Tibial nerve (tissue), 4 donors: ENCODE results near the gene FAM221B. TPM values are rescaled to one million over a fixed set of nuclear protein-coding genes. Genes with fewer than 3 reads are reported as not detected.

ENCODE experiments used
- DNase-seq, 2 donors: peaks; one replicate each; pipeline ENCODE4 v3.0.0-alpha.2; 2019; ENCODE audit warnings: low spot score in 2 of 2
- H3K27ac ChIP-seq, 4 donors: fragments of 200-600 bp; sonication (generic) in 3 of 4; one replicate each; pipeline ENCODE4 v1.5.1; 2017 to 2019; ENCODE audit warnings: mild to moderate bottlenecking in 1 of 4
- H3K27me3 ChIP-seq, 2 donors: fragments of 200-600 bp; sonication (generic) in 1 of 2; one replicate each; pipeline versions ENCODE4 v1.5.1 to v1.6.0; 2017 to 2019
- H3K36me3 ChIP-seq, 3 donors: fragments of 200-600 bp; sonication (generic); one replicate each; pipeline ENCODE4 v1.5.1; 2018 to 2019
- H3K4me1 ChIP-seq, 4 donors: fragments of 200-600 bp; sonication (generic) in 3 of 4; one replicate each; pipeline ENCODE4 v1.5.1; 2017 to 2019
- H3K4me3 ChIP-seq, 4 donors: fragments of 200-600 bp; sonication (generic) in 3 of 4; one replicate each; pipeline ENCODE4 v1.5.1; 2017 to 2019; ENCODE audit warnings: mild to moderate bottlenecking in 1 of 4, moderate library complexity in 1 of 4
- H3K9me3 ChIP-seq, 4 donors: fragments of 200-600 bp; sonication (generic) in 3 of 4; one replicate each; pipeline ENCODE4 v1.5.1; 2017 to 2019
- EP300 ChIP-seq, 2 donors: sonication (generic); formaldehyde crosslinking; IDR thresholded peaks; one replicate each; pipeline ENCODE4 v1.6.1; 2017; ENCODE audit warnings: antibody characterized with exemption in 2 of 2, mild to moderate bottlenecking in 1 of 2
- POLR2A ChIP-seq, 2 donors: fragments of 450-650 bp; IDR thresholded peaks; one replicate each; pipeline ENCODE4 v1.6.1; 2017; ENCODE audit warnings: antibody characterized with exemption in 2 of 2, mild to moderate bottlenecking in 2 of 2, moderate library complexity in 2 of 2
- WGBS, 2 donors: methylation state at CpG; one replicate each; pipeline ENCODE4 v1.1.5; 2018; 5-methylcytosine and 5-hydroxymethylcytosine counted together
- total RNA-seq, 4 donors: library from RNA; depleted of rRNA; stranded (reverse); fragments of >200 nt; gene quantifications; one replicate each; pipeline ENCODE4 v1.1.0, GENCODE V29; 2016
- TF ChIP-seq, protein P1 (sequence below), 5 experiments: fragments of 200-600 bp in 3 of 5; fragments of 450-650 bp in 2 of 5; sonication (generic) in 3 of 5; IDR thresholded peaks; one replicate each; pipeline ENCODE4 v1.5.1; 2016 to 2019; ENCODE audit warnings: antibody characterized with exemption in 5 of 5, mild to moderate bottlenecking in 3 of 5, moderate library complexity in 2 of 5

FAM221B gene
- total RNA-seq, 4 donors from 2014 or later = not detected

DNA sequence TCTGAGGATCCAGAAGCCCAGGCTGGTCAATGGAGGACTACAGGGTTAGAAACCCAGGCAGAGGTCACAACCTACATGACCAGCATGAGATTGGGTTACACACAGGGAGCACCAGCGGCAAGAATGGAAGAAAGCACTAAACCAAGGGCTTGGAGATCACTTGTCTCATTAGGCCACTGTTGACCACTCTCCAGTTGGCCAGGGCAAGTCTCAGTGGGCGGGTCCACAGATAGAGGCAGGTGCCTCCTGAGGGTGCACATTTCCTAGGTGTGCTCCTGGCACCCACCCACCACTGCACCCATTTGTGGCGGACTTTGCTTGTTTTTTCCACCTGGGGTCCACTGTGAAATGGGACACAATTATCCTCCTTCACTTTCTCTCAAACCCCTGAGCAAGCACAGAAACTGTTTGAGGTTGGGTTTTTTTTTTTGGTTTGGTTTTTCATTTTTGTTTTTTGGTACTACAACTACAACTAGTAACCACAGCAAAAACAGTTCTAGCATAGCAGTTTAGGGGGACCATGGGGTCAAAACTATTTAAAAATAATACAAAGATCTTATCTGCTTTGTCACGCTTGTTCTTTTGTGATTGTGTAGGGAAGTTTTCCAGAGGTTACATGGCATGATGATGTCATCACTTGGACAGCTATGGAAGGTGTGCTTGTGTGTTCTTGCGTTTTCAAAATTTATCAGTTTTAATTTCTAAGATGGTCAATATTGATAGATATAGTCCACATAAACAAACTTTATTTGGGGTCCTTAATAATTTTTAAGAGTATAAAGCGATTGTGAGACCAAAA, 31.0 kb downstream of the FAM221B start:
- H3K27me3 ChIP-seq = no peaks in the 10 kb centered on the region
- TF ChIP-seq EP300 (IDR thresholded peaks at IDR 0.05) (no peak), POLR2A (IDR thresholded peaks at IDR 0.05) (no peak)
- TF ChIP-seq, protein P1, sequence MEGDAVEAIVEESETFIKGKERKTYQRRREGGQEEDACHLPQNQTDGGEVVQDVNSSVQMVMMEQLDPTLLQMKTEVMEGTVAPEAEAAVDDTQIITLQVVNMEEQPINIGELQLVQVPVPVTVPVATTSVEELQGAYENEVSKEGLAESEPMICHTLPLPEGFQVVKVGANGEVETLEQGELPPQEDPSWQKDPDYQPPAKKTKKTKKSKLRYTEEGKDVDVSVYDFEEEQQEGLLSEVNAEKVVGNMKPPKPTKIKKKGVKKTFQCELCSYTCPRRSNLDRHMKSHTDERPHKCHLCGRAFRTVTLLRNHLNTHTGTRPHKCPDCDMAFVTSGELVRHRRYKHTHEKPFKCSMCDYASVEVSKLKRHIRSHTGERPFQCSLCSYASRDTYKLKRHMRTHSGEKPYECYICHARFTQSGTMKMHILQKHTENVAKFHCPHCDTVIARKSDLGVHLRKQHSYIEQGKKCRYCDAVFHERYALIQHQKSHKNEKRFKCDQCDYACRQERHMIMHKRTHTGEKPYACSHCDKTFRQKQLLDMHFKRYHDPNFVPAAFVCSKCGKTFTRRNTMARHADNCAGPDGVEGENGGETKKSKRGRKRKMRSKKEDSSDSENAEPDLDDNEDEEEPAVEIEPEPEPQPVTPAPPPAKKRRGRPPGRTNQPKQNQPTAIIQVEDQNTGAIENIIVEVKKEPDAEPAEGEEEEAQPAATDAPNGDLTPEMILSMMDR (IDR thresholded peaks at IDR 0.05) = no peak
- no peak overlapping the region for H3K4me3 ChIP-seq
- peaks cover 0 to 30% (median 14%) of the 10 kb centered on the region in 4 donors for H3K4me1 ChIP-seq
- 82 to 86% methylated on average over 6 of the region's 6 CpGs for WGBS, 2 donors
- H3K27ac ChIP-seq = no peak overlapping the region
- peaks cover 0 to 34% (median 0%) of the 10 kb centered on the region in 3 donors for H3K36me3 ChIP-seq
- no peaks in the 10 kb centered on the region for H3K9me3 ChIP-seq
- no peak for DNase-seq

DNA sequence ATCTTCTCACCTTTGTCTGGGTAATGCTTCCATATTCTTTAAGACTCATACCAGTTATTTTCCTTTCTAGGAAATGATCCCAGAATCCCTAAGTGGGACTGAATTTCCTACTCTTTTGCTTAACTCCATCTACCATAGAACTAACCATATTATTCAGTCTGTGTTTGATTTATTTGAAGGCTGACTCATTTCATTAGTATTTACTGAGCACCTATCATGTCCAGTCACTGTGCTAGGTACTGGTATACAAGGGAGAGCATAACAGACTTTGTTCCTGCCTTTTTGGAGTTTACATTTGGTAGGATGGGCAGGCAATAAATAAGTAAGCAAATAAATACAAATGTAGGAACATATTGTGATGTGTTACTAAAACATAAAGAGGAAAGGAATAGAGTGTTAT, 32.8 kb downstream of the FAM221B start:
- TF ChIP-seq POLR2A (IDR thresholded peaks at IDR 0.05) (no peak), EP300 (IDR thresholded peaks at IDR 0.05) (no peak)
- TF ChIP-seq, protein P1 (IDR thresholded peaks at IDR 0.05) = no peak
- Histone ChIP-seq H3K4me1 (peaks cover 0 to 42% (median 23%) of the 10 kb centered on the region in 4 donors), H3K36me3 (peaks cover 0 to 16% (median 0%) of the 10 kb centered on the region in 3 donors), H3K27me3 (no peaks in the 10 kb centered on the region), H3K4me3 (no peak overlapping the region), H3K27ac (no peak overlapping the region), H3K9me3 (no peaks in the 10 kb centered on the region)
- no peak for DNase-seq

DNA sequence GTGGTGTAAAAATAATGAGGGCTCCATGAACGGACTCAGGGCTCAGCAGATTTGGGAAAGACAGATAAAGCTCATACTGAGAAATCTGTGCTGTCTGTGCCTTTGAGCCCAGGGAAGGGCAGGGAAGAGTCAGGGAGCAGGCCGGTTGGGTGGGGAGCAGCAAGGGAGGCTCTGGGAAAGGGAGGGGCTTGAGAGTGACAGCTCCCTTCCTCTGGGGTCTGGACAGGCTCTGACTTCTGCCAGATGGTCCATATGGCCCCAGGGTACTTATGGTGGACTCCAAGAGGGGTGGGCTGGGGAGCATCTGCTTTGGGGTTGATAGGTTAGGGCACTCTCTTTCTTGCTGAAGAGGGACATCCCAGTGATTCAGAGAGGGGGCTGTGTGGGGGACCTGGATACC, 35.1 kb downstream of the FAM221B start:
- TF ChIP-seq EP300 (IDR thresholded peaks at IDR 0.05) (no peak), POLR2A (IDR thresholded peaks at IDR 0.05) (no peak)
- TF ChIP-seq, protein P1 (IDR thresholded peaks at IDR 0.05) = no peak
- no peaks in the 10 kb centered on the region for H3K9me3 ChIP-seq
- 44 to 48% methylated on average over 2 of the region's 2 CpGs for WGBS, 2 donors
- peak overlapping the region in 2 of 4 donors; percentile 29 to 91 for H3K27ac ChIP-seq
- H3K36me3 ChIP-seq = no peaks in the 10 kb centered on the region
- peaks cover 0 to 49% (median 26%) of the 10 kb centered on the region in 4 donors for H3K4me1 ChIP-seq
- no peaks in the 10 kb centered on the region for H3K27me3 ChIP-seq
- H3K4me3 ChIP-seq = no peak overlapping the region
- DNase-seq = no peak

DNA sequence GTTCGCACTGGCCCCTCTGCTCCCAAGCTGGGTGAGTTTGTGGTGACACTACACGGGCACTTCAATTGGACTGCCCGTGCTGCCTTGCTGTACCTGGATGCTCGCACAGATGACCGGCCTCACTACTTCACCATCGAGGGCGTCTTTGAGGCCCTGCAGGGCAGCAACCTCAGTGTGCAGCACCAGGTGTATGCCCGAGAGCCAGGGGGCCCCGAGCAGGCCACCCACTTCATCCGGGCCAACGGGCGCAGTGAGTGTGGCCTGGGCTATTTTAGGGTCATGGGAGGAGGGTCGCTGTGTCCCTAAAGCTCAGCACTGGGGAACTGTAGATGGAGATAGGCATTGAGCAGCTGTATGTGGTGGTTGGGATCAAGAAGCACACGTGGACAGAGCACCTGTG, 35.7 kb downstream of the FAM221B start:
- Histone ChIP-seq H3K9me3 (no peaks in the 10 kb centered on the region), H3K36me3 (no peaks in the 10 kb centered on the region), H3K27me3 (no peaks in the 10 kb centered on the region), H3K27ac (peak overlapping the region in 2 of 4 donors; percentile 88 to 91), H3K4me3 (peak overlapping the region in 1 of 4 donors; percentile 69), H3K4me1 (peaks cover 0 to 49% (median 26%) of the 10 kb centered on the region in 4 donors)
- no peak for DNase-seq
- TF ChIP-seq POLR2A (IDR thresholded peaks at IDR 0.05) (no peak), EP300 (IDR thresholded peaks at IDR 0.05) (no peak)
- TF ChIP-seq, protein P1 (IDR thresholded peaks at IDR 0.05) = no peak
- 84 to 91% methylated on average over 14 of the region's 14 CpGs for WGBS, 2 donors

DNA sequence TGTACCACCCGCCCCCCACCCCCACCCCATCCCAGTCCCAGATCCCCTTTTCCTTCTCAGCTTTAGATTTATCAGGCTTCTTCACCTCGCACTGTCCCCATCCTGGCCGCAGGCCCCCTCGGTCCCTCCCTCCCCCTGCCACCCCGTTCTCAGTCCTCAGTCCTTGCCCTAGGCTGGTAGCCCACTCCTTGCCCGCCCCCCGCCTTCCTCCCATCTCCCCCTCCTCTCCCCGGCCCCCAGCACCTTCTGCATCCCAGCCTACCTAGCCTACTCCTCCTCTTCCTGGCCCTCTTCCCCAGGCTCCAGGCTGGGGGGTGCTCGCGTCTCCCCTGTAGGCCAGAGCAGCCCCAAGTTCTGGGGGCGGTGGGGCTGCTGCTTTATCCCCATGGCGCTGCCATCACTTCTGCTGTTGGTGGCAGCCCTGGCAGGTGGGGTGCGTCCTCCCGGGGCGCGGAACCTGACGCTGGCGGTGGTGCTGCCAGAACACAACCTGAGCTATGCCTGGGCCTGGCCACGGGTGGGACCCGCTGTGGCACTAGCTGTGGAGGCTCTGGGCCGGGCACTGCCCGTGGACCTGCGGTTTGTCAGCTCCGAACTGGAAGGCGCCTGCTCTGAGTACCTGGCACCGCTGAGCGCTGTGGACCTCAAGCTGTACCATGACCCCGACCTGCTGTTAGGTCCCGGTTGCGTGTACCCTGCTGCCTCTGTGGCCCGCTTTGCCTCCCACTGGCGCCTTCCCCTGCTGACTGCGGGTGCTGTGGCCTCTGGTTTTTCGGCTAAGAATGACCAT, 36.3 kb downstream of the FAM221B start:
- Histone ChIP-seq H3K36me3 (no peaks in the 10 kb centered on the region), H3K4me1 (peaks cover 0 to 49% (median 26%) of the 10 kb centered on the region in 4 donors), H3K27me3 (no peaks in the 10 kb centered on the region), H3K4me3 (peak overlapping the region; percentile 41 to 69 (median 50)), H3K9me3 (no peaks in the 10 kb centered on the region), H3K27ac (peak overlapping the region; percentile 52 to 91 (median 70))
- WGBS, 2 donors = 55 to 78% methylated on average over 13 to 30 of the region's 34 CpGs
- TF ChIP-seq, protein P1 (IDR thresholded peaks at IDR 0.05) = no peak
- TF ChIP-seq EP300 (IDR thresholded peaks at IDR 0.05) = no peak
- no peak for TF ChIP-seq POLR2A (IDR thresholded peaks at IDR 0.05)
- no peak for DNase-seq
